Measurements from ENCODE around the gene HOXA10.

The HOXA10 gene

DNA sequence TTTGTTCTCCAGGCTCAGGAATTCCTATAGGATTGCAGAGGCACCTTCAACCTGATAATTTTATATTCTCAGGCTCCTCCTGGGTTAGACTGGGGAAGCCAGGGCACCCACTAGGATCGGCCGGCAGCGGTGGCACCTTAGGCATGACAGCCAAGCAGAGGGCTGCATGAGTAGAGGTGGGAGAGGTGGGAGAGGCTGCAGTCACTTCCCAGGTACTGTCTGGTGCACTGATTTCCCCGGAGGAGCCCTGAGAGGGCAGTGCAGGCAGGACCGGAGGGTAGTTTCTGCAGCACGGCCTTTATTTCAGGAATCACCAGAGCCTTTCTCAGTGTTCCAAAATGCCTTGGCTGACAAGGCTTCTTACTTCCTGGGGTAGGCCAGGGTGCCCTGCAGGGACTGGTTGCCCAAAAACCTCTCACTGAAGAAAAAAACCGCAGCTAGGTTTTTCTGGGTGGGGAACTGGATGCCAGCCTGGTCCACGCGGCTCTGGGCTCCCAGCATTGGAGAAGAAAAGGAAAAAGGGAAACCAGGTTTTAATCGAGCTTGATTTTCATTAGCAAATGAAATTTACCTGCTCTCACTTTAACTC, 29.3 kb upstream of the HOXA10 start:
- DNase-seq: no peak

DNA sequence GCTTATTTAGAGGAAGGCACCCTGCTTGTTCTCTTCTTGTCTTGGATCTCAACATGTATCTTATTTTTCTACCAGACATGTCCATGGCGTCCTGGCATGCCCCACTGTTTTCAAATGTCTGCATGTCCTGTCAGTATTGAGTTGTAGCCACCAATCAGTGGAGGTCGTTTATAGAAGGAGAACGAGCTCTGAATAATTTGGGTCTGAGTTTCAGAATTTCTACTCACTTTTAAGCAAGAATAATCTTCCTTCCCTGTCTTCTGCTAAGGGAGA, 28.7 kb upstream of the HOXA10 start:
- DNase-seq: no peak

DNA sequence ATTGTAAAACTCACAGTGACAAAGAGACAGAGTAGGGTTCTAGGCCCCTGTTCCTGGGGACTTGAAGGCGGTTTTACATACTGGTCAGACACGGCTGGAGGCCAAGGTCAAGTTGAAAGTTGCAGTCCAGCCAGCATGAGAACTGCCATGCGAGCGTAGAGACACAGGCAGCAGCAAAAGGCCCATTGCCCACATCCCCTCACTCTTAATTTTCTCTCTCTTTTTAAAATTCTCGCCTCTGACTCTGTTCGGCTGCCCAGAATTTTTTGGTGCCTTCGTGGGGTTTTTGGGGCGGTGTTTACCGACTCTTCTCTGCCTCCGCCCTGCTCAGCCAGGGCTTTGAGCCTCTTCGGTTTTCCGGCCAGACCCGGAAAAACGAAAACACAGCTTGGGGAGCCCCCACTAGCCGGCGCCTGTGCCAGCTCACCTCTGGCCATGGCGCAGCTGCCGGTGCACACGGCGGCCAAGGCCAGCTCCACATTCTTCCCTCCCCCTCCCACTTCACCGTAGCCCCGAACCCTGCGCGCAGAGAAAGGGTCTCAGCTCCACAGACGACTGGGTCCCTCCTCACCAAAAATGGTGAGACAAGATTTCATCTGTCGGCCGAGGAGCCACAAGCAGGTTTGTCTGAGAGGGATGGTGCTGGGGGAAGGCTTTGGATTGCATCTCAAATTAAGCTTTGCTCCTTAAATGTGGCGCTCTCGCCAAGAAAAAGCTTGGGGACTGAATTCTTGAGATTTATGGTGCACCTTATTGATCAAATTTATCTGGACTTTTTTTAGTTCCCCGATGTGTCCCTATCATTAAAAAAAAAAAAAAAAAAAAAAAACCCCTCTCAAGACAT, 28.1 kb upstream of the HOXA10 start:
- no peak for DNase-seq

DNA sequence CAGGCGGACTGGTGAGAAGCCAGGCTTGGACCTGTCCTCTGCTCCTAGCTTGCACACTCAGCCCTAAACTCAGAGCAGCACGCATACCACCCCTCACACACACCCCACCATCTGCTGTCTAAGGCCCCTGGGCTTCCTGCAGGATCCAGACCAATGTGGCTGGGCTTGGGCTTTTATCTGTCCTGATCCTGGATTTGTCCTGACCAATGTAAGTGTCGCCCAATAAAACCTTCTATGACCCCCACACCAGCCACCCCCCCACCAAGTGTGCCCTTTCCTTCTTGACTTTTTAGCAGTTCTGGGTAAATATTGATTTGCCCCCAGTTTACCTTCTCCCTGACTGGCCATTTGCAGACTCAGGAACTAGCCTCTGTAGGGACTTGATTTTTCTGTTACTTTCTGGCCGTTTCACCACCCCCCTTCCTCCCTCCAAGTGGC, 27.5 kb upstream of the HOXA10 start:
- no peak for DNase-seq

DNA sequence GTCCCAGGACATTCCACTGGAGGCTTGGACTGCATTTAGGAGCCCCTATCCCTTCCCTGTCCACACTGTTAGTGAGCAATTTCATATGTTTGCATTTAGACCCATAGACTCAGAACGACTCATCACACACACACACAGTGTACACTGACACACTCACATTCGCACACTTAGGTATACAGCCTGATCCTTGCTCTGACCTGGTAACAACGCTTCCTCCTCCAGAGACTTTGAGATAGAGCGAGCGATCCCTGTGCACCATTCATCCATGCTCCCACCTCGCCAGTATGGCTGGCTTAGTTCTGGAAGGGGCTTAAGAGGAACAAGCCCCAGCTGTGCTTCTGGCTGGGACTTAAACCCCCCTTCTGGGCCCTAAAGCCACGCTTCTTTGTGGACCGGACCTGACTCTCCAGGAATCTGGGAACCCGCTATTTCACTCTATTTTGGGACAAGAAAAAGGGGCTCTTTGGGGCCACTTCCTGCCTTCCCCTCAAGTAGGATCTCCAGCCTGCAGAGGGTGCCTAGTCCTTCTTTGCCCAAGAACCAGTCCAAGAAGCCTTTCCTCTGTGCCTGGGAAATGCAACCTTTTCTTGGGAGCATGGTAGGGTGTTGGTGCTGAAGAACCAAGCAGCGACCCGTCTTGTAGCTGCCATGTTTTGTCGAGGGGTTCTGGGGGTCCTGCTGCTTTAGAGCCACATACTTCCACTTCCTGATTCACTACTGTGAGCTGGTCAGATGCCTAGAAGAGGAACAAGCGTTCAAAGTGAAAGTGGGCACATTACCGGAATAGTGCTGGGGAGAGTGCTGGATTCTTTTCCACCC, 26.9 kb upstream of the HOXA10 start:
- no peak for DNase-seq

DNA sequence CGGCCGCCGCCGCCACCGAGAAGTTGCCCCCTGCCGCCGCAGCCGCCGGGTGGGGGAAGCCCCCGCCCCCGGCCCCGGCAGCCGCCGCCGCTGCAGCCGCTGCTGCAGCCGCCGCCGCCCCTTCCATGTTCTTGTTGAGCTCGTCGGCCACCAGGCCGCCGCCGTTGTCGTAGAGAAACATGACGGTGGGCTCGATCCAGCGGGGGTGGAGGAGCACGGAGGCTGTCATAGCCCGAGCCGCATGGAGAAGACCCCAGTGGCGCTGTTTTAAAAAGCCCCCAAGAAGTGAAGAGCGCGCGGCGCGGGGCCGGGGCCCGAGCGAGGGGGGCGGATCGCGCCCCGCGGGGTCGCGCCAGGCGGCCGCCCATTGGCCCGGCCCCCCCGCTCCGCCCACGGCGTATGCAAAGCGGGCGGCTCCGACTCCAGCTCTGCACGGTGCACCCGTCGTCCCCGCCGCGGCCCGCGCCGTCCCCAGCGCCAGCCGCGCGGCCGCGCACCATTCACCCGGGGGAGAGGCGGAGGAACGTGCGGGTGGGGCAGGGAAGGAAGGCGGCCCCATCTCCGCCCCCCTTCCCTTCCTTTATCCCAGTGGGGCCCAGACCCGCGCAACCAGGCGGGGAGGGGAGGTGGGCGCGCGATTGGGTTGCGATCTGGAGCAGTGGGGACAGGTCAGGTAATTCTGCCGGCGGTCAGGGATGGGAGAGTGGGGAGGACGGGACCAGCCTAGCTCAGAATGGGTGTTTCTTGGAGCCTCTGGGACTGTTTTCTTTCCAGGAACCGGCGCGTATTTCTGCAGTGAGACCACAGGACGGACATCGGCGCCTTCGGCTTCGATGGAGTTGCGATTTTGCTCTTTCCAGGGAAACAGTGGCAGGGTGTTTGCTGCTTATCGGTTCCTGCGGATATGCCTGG, 26.0 kb upstream of the HOXA10 start, which contains the start of gene HOXA13:
Gene HOXA13, minus strand, starts transcription at position 243 of the 912 bp plus-strand sequence. Its CDS starts 14 bp downstream, at position 229.
- DNase-seq: no peak

DNA sequence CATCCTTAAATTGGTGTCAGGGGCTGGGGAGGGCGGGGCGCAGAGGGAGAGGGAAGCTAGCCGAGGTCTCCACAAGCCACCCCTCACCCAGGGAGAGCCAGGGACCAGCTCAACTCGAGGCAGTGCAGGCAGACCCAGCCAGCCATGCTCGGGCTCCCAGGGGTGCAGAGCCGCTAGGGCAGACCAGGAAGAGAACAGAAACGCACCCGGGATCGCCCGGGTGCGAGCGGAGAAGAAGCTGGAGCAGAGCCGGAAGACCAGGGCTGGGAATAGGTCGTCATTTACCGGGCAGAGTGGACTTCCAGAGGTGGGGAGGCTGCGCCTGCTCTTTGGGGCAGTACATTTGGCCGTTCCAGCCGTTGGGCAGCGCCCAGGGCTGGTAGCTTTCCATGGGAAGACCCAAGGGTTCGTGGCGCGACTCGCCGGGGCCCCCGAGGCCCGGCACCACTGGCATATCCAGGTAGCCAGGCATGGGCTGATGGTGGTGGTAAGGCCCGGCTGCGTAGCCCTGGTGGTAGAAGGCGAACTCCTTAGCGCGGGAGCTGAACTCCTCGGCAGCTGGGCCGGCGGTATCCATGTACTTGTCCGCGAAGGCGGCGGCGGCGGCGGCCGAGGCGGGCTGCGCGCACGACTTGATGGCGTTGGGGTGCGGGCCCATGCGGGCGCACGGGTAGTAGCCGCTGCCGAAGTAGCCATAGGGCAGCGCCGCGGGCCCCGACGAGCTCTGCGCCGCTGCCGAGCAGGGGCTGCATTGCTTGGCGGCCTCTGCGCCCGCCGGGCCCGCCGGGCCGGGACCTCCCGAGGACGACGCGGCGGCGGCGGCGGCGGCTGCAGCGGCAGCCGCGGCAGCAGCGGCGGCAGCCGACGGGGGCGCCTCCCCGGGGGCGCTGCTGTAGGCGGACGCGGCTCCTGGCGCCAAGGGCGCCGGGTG, 25.0 kb upstream of the HOXA10 start:
- no peak for DNase-seq

DNA sequence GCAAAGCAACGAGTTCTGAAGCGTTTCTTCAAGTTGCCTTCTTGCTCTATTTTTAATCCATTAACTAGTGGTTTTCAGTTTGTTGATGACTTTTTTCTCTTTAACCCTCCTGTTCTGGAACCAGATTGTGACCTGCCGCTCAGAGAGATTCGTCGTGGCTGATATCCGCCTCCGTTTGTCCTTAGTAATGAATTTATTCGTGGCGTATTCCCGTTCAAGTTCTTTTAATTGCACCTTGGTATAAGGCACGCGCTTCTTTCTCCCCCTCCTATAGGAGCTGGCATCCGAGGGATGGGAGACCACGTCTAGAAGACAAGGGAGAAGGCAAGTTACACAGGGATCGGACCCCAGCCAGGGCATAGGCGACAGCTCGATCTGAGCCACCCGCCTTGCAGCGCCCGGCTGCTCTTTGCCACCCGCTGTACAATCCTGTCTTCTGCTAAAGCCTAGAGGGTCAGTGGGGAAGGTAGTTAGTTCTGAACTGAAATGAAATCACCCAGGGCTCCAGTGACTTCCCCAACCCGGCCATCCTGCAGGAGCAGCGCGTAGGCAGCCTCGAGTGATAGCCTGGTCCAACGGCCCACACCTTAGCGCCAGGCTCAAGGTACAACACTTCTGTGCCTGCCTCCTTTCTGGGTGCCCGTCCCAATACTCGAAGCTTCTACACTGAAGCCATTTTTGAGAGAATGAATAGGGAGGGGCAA, 24.2 kb upstream of the HOXA10 start:
- DNase-seq: no peak

DNA sequence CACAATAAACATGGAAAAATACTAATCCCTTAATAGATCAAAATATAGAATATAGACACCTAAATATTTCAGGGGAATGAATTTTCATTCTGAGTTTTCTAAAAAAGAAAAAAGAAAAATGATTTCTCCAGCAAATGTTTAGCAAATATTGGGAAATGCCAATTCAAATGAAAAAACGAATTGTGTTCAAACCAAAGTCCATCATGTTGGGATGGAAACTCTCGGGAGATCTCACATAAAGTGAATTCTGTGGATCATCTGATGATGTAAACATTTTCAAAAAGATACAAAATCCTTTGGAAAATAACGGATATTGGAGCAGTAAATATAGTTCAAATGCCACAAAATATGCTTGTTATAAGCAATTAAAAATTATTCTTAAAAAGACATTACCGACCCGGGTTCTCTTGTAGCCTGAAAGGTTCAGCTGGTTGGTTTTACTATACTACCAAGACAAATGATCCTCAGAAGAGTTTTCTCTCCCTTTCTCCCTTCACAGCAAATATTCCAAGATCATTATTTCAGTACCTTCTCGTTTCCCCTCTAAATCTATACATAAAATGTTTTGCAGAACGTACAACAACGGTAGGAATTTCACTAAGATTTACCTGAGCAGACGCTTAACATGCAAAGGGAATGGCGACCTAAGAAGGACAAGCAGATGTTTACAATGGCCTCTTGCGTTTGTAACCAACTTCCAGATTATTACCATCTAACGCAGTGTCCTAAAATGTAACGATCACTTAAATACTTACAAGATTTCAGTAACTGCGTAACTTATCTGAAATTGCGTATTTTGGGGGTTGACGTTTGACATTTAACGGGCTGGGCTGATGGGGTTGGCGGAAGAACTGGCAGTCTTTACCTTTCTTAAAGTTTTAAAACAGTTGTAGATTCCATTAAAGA, 23.3 kb upstream of the HOXA10 start:
- no peak for DNase-seq

DNA sequence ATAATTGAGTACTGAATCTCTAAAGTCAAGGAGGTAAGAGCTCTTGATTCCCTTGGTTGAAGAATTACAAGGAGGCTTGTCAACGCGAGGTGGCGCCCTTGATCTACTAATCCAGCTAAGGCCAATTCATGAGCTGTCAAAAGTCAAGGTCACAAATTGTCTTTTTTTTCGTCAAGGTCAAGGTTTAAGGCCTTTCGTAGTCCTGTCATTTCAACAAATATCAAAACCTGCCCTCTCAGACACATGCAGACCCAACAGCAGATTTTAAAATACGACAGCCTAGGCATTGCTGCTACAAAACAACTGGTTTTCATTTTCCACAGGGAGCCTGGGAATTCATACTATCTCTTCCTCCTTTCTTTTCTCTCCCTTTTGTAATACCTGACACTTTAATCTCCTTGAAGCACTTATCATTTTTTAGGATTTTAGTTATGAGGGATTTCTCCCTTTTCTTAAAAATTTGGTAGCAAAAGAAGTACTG, 22.2 kb upstream of the HOXA10 start:
- DNase-seq: peak; percentile 46 to 82 (median 76)

DNA sequence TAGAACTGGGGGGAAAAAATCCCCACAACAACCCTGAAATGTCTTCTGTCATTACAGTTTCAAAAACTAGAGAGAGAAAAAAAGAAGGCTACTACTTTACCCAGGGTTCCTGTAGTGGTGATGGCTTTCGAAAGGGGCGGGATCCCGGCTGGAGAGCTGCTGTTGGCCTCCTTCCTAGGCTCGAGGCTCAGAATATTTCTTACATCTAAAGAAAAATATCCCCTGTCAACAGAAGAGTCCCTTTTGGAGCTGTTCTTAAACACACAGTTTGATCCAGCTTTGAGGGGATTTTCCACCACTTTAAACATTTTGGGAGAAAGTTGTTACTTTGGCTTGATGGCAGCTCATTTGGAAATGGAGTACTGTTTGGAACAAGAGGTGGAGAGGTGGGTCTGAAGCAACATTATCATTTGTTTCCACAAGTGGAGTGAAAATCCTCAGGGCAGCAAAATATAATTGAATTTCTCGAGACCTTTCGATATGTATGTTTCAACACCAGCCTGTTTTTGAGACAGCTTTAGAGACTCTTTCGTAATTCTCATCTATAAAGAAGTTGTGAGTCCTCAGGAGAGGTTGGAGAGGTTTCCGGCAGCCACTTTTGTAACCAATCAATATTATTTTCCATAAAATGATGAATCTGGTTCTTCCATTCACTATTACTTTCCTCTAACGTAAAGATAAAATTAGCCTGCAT, 20.7 kb upstream of the HOXA10 start:
- no peak for DNase-seq

DNA sequence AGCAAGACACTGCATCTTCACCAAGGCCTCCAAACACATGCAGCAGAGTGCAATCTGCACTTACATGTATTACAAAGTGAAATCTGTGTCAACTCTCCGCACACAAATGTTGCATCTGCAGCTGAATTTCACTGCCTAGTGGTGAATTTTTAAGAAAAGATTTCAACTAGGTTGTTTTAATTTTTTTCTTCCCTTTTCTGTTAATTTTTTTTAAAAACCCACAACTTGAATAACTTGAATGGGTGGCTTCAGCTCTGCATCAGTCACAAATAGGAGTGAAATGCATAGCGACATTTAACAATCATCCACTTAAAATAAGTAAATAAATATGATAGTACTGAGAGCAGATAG, 19.9 kb upstream of the HOXA10 start:
- DNase-seq: no peak

DNA sequence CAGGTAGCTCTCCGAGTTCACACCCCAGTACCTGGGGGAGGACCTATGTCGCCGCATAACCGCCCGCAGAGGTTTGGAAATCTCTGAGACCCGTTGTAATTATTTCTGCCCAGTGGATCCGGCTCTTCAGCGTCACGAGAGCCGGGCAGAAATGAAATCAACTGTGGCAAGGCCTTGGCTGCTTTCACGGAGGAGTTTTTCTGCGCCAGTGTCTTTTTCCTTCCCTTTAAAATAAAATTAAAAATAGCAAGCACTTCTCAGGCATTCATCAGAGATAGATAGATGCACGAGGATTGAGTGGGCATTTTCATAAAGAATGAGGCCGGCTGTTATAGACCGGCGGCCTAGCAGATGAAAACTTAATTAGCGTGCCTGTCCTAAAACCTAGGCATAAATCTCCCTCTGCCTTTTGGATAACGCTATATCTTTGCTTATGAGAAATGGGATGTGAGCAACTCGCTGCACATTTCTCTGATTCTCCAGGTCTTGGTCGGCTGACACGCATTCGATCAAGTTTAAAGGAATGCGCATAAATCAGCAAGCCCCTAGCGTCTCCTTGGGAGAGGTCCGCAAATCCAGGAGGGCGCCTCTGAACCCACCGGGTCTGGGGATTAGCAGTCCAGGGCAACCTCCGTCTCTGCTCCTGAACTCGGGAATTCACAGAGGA, 19.3 kb upstream of the HOXA10 start:
- no peak for DNase-seq

DNA sequence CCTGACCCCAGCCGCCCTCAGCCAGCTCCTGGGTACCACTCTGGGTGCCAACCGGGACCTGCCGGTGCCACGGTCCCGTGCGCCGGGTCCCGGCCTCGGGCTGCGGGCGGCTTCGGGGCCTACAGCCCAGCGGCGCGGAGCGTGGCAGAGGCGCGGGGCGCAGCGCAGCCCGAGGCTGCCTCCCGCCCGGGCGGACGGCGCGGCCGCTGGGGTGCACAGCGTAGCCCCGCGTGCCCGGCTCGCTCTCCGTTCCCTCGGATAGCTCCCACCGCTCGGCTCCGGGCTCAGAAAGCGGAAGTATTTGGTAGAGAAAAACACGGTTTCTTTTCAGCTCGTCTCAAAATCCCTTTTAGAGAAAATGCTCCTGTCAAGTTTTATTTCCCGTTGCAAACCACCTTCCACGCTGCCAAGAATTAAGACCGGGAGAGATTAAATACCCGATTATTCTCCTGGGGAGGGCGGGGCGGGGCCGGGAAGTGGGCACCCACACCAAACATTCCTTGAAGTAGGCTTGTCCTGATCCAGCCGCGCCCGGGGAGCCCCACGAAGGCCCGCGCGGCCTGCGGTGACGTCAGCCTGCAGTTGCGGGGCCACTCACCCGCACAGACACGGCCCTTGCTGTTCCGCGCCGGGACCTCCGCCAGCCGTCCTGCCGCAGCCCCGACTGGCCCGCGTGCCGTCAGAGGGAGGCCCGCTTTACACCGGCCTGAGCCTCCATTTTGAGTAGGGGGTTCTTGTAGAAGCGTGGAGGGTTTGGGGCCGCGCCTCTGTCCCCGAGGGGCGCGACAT, 18.6 kb upstream of the HOXA10 start:
- peak in 1 of 6 experiments; percentile 17 for DNase-seq

DNA sequence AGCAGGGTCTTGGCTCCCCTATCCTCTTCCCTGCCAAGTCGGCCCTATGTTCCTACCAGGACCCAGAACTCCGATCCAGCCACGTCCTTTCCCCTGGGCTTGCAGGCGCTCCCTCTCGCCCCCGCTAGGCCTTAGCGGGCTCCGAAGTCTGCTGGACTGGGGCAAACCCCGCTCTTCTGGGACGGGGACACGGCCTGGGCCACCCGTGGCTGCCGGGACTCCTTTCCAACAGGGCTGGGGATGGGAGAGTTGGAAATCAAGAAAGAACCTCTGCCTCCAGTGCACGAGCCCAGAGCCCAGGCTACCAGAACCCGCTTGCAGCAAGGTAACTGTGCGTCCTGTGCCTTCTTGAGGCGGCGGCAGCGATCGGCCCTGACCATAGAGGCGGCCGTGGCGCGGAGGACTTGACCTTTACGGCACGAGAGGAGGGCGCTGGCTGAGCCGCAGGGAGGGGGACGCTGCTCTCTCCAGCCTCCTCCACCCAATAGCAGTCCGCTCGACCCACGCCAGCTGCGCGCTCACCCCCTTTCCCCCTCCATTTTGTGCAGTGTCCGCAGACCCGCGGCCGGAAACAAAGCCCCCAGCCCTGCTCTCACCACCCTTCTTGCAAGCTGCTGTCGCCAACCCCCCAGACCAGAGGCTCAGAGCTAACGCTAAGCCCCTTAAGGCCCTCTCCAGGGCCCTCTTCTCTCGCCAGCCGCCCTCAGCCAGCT, 17.9 kb upstream of the HOXA10 start:
- no peak for DNase-seq

DNA sequence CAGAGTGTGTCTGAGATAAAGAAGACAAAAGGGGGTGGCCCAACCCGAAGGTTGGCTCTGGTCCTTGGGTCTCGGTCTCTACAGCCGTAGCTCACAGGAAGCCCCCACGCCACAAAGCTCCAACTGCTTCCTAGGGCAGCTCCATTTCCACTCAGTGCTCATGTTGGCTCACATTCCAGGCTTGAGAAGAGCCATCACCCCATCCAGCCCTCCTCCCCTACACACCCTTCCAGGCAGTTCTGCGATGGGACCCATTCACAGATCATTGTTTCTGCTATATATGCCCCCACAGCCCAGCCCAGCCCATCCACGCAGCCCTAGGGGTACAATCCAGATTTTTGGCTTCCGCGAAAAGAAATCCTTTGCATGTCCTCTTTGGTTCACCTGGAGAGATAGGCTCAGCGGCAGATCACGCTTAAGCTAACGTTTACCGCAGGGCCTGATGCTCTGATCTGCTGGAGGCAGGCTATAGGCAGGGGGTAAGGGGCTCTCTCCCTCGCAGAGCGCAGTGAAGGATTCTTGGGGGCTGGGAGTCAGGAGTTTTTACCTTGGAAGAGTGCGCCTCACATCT, 17.1 kb upstream of the HOXA10 start:
- no peak for DNase-seq

Measured in stimulated activated naive CD4-positive, alpha-beta T cell (primary cell).